CD14-positive monocyte (primary cell): ENCODE results near the gene GPSM1. TPM values are rescaled to one million over a fixed set of nuclear protein-coding genes. Genes with fewer than 3 reads are reported as not detected.
A peak's percentile ranks its signal among the peaks of the same experiment; 100 is the strongest.

Experiments
- DNase-seq, 3 donors: peaks; one replicate each; pipeline ENCODE4 v3.0.0-alpha.2; 2011 to 2022
- H2AFZ ChIP-seq: 2 replicates; pipeline ENCODE4 v1.6.0; 2012; ENCODE audit warnings: mild to moderate bottlenecking, low read depth, low read length, inconsistent platforms; ENCODE audit not compliant: insufficient read depth, poor library complexity, severe bottlenecking
- H3K27ac ChIP-seq, 2 donors: 1 replicate in 1 of 2; 2 replicates in 1 of 2; pipeline ENCODE4 v1.5.1; 2012 to 2013; ENCODE audit warnings: low read length in 2 of 2, control low read depth in 1 of 2, inconsistent platforms in 1 of 2, low read depth in 1 of 2, mild to moderate bottlenecking in 1 of 2
- H3K27me3 ChIP-seq, 2 donors: one replicate each; pipeline versions ENCODE4 v1.6.0 to v1.6.1; 2011 to 2013; ENCODE audit warnings: low read length in 2 of 2; ENCODE audit not compliant: control insufficient read depth in 2 of 2, insufficient read depth in 2 of 2
- H3K36me3 ChIP-seq, 2 donors: replicated peaks in 1 of 2; 1 replicate in 1 of 2; 2 replicates in 1 of 2; pipeline versions ENCODE4 v1.5.1 to v1.6.1; 2012 to 2013; ENCODE audit warnings: low read length in 2 of 2, control low read depth in 1 of 2, inconsistent platforms in 1 of 2, mild to moderate bottlenecking in 1 of 2; ENCODE audit not compliant: insufficient read depth in 2 of 2, control insufficient read depth in 1 of 2
- H3K4me1 ChIP-seq, 2 donors: 1 replicate in 1 of 2; 2 replicates in 1 of 2; pipeline versions ENCODE4 v1.5.1 to v1.6.1; 2012 to 2013; ENCODE audit warnings: low read length in 2 of 2, control low read depth in 1 of 2, inconsistent platforms in 1 of 2, mild to moderate bottlenecking in 1 of 2, moderate library complexity in 1 of 2; ENCODE audit not compliant: insufficient read depth in 2 of 2, control insufficient read depth in 1 of 2
- H3K4me2 ChIP-seq: replicated peaks from 2 replicates; pipeline ENCODE3; 2012; ENCODE audit warnings: low read length, moderate library complexity, mild to moderate bottlenecking; ENCODE audit not compliant: poor library complexity, severe bottlenecking; ENCODE audit errors: extremely low read depth
- H3K4me3 ChIP-seq, 3 experiments: fragments of 200-600 bp in 1 of 3; sonication (generic) in 1 of 3; replicated peaks in 1 of 3; 1 replicate in 2 of 3; 2 replicates in 1 of 3; pipeline ENCODE4 v1.5.1; 2011 to 2013; ENCODE audit warnings: low read length in 3 of 3, mild to moderate bottlenecking in 3 of 3, control low read depth in 2 of 3, low read depth in 2 of 3, inconsistent platforms in 1 of 3, moderate library complexity in 1 of 3
- H3K79me2 ChIP-seq: 2 replicates; pipeline ENCODE4 v1.6.0; 2012; ENCODE audit warnings: mild to moderate bottlenecking, control low read depth, inconsistent platforms, low read length, moderate library complexity; ENCODE audit not compliant: insufficient read depth
- H3K9ac ChIP-seq: 2 replicates; pipeline ENCODE4 v1.6.0; 2017; ENCODE audit warnings: low read length, mild to moderate bottlenecking; ENCODE audit not compliant: insufficient read depth, poor library complexity, severe bottlenecking
- H3K9me3 ChIP-seq, 2 donors: replicated peaks in 1 of 2; 1 replicate in 1 of 2; 2 replicates in 1 of 2; pipeline versions ENCODE4 v1.5.1 to v1.6.1; 2012 to 2013; ENCODE audit warnings: low read length in 2 of 2, control low read depth in 1 of 2; ENCODE audit not compliant: control insufficient read depth in 1 of 2, insufficient read depth in 1 of 2
- H4K20me1 ChIP-seq: 2 replicates; pipeline ENCODE4 v1.6.0; 2012; ENCODE audit warnings: mild to moderate bottlenecking, low read length, control low read depth, moderate library complexity; ENCODE audit not compliant: insufficient read depth
- H3K27ac Mint-ChIP-seq, 7 donors: one replicate each; pipeline ENCODE4 v1.8.0; 2020; ENCODE audit warnings: mild to moderate bottlenecking in 7 of 7, mixed read lengths in 7 of 7, moderate library complexity in 6 of 7, inconsistent platforms in 2 of 7
- H3K27me3 Mint-ChIP-seq, 3 donors: one replicate each; pipeline ENCODE4 v1.8.0; 2021 to 2022; ENCODE audit warnings: low read depth in 3 of 3, mild to moderate bottlenecking in 3 of 3, mixed read lengths in 3 of 3, moderate library complexity in 3 of 3, inconsistent platforms in 1 of 3
- H3K36me3 Mint-ChIP-seq, 2 donors: one replicate each; pipeline ENCODE4 v1.8.0; 2020; ENCODE audit warnings: mixed read lengths in 2 of 2, inconsistent platforms in 1 of 2, mild to moderate bottlenecking in 1 of 2
- H3K4me1 Mint-ChIP-seq: one replicate; pipeline ENCODE4 v1.8.0; 2020; ENCODE audit warnings: mild to moderate bottlenecking, mixed read lengths
- H3K4me3 Mint-ChIP-seq, 2 donors: one replicate each; pipeline ENCODE4 v1.8.0; 2020; ENCODE audit warnings: mild to moderate bottlenecking in 2 of 2, mixed read lengths in 2 of 2, moderate library complexity in 1 of 2
- H3K9me3 Mint-ChIP-seq, 7 donors: one replicate each; pipeline ENCODE4 v1.8.0; 2020 to 2022; ENCODE audit warnings: mixed read lengths in 7 of 7, mild to moderate bottlenecking in 6 of 7, moderate library complexity in 6 of 7, inconsistent platforms in 2 of 7
- CTCF ChIP-seq: fragments of 200-600 bp; IDR thresholded peaks from one replicate; pipeline ENCODE4 v1.8.0; 2022; ENCODE audit warnings: antibody characterized with exemption, mild to moderate bottlenecking
- WGBS: methylation state at CpG from one replicate; pipeline ENCODE4 v1.1.5; 2013; ENCODE audit warnings: missing lambda C conversion rate; ENCODE audit not compliant: insufficient coverage; 5-methylcytosine and 5-hydroxymethylcytosine counted together
- intact Hi-C, 2 donors: fragments of 100-400 bp; cut with micrococcal nuclease; formaldehyde crosslinking; loops; one replicate each; pipeline versions ENCODE4 v1.15.0 to v1.15.1; 2023
- polyA plus RNA-seq, 3 donors: library from polyadenylated mRNA; depleted of rRNA in 1 of 3; unstranded in 2 of 3; stranded (reverse) in 1 of 3; fragments of 300-500 nt in 2 of 3; fragments of >200 nt in 1 of 3; fragmentation: Illumina TruSeq in 2 of 3; gene quantifications; 1 replicate in 2 of 3; 2 replicates in 1 of 3; pipeline ENCODE4 v1.2.3, GENCODE V29; 2012 to 2021

GPSM1 gene
- polyA plus RNA-seq, 3 donors = 0.67 to 3.1 (median 0.73) TPM

GRCh38 chr9:136394312-136395019 lies 67.1 kb downstream of the GPSM1 start:
- Mint-ChIP-seq H3K27me3 (peaks cover 0 to 4% (median 0%) of the 10 kb centered on the region in 3 donors), H3K4me3 (no peak overlapping the region), H3K27ac (peak overlapping the region in 1 of 7 donors; percentile 51), H3K36me3 (peaks cover 59 to 85% of the 10 kb centered on the region in 2 donors), H3K4me1 (peaks cover 12% of the 10 kb centered on the region), H3K9me3 (no peaks in the 10 kb centered on the region)
- Histone ChIP-seq H2AFZ (no peak overlapping the region), H3K27ac (no peak overlapping the region), H3K27me3 (no peaks in the 10 kb centered on the region), H3K4me2 (no peak overlapping the region), H3K9ac (no peak overlapping the region), H3K36me3 (peaks cover 64 to 76% of the 10 kb centered on the region in 2 donors), H3K79me2 (peaks cover 14% of the 10 kb centered on the region), H3K9me3 (no peaks in the 10 kb centered on the region), H4K20me1 (peaks cover 13% of the 10 kb centered on the region), H3K4me3 (no peak overlapping the region), H3K4me1 (peaks cover 10% of the 10 kb centered on the region in 2 donors)
- DNase-seq = no peak
- intact Hi-C loops = no loop called here
- 96% methylated on average over 21 of the region's 21 CpGs for WGBS
- no peak for TF ChIP-seq CTCF

DNA sequence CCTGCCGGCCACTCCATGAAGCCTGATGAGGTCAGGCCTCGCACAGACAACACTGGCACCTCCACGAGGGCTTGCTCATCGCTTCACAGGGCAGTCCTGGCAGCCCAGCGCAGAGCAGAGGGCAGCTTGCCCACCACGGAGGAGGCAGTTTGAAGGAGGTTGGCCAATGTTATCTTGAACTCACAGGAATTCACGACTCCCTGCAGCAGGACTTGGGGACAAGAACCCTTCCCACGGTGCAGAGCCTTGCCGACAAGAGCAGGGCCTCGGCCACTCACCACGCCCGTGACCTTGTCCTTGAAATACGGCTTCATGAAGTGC lies 67.6 kb downstream of the GPSM1 start:
- intact Hi-C loops = no loop called here
- no peak overlapping the region for H3K4me3 ChIP-seq
- no peak for TF ChIP-seq CTCF
- no peak overlapping the region for H3K27ac ChIP-seq
- peaks cover 12% of the 10 kb centered on the region for H3K4me1 Mint-ChIP-seq
- no peaks in the 10 kb centered on the region for H3K9me3 Mint-ChIP-seq
- WGBS = 93% methylated on average over 10 of the region's 13 CpGs
- H3K4me2 ChIP-seq = no peak overlapping the region
- no peak overlapping the region for H3K4me3 Mint-ChIP-seq
- peaks cover 15% of the 10 kb centered on the region for H3K79me2 ChIP-seq
- DNase-seq = no peak
- H3K9ac ChIP-seq = no peak overlapping the region
- H3K36me3 ChIP-seq = peaks cover 59 to 71% of the 10 kb centered on the region in 2 donors
- peak overlapping the region in 1 of 7 donors; percentile 51 for H3K27ac Mint-ChIP-seq
- H3K27me3 Mint-ChIP-seq = peaks cover 0 to 4% (median 0%) of the 10 kb centered on the region in 3 donors
- H3K27me3 ChIP-seq = no peaks in the 10 kb centered on the region
- peaks cover 55 to 79% of the 10 kb centered on the region in 2 donors for H3K36me3 Mint-ChIP-seq
- H3K4me1 ChIP-seq = peaks cover 11 to 15% of the 10 kb centered on the region in 2 donors
- H4K20me1 ChIP-seq = peaks cover 14% of the 10 kb centered on the region
- H2AFZ ChIP-seq = no peak overlapping the region
- no peaks in the 10 kb centered on the region for H3K9me3 ChIP-seq
